PC-3 (cell line): ENCODE measurements around the gene PKIG.

ENCODE experiments used
- CTCF ChIP-seq: fragments of 300-600 bp; sonication (generic); conservative IDR thresholded peaks from 2 replicates; pipeline ENCODE4 v1.5.1; 2017; ENCODE audit warnings: antibody characterized with exemption, low read depth, mild to moderate bottlenecking, low read length
- EZH2 ChIP-seq: fragments of 300-600 bp; sonication (generic); IDR thresholded peaks from one replicate; pipeline ENCODE4 v1.6.1; 2017; ENCODE audit warnings: antibody characterized with exemption, mild to moderate bottlenecking, low read length; ENCODE audit not compliant: unreplicated experiment
- EZH2phosphoT487 ChIP-seq: fragments of 300-600 bp; sonication (generic); IDR thresholded peaks from 2 replicates; pipeline ENCODE4 v1.6.1; 2018; ENCODE audit warnings: mild to moderate bottlenecking, antibody characterized with exemption, low read length, borderline replicate concordance

GRCh38 chr20:44585057-44585963 lies 2.9 kb downstream of the PKIG start:
- TF ChIP-seq CTCF (no peak), EZH2 (no peak), EZH2phosphoT487 (no peak)
